Transverse colon (tissue), 4 donors: ENCODE results near the gene FMOD. TPM values are rescaled to one million over a fixed set of nuclear protein-coding genes. Genes with fewer than 3 reads are reported as not detected.
"Not testable (repeated sequence)": the region's sequence is repeated elsewhere in the genome, so short reads cannot be mapped to it uniquely, and the experiment has no call there.

ENCODE experiments used
- DNase-seq: peaks from one replicate; pipeline ENCODE4 v3.0.0-alpha.2; 2019
- H3K27ac ChIP-seq, 4 donors: fragments of 200-600 bp; sonication (generic); 2 replicates each; pipeline ENCODE4 v1.5.1; 2016 to 2018; ENCODE audit warnings: inconsistent platforms in 4 of 4
- H3K27me3 ChIP-seq: fragments of 200-600 bp; sonication (generic); 2 replicates; pipeline ENCODE4 v1.5.1; 2017; ENCODE audit warnings: inconsistent platforms
- H3K36me3 ChIP-seq, 4 donors: fragments of 200-600 bp; sonication (generic); 2 replicates each; pipeline ENCODE4 v1.5.1; 2017 to 2019; ENCODE audit warnings: inconsistent platforms in 4 of 4
- H3K4me1 ChIP-seq, 4 donors: fragments of 200-600 bp; sonication (generic); 2 replicates each; pipeline ENCODE4 v1.5.1; 2017 to 2020; ENCODE audit warnings: inconsistent platforms in 4 of 4
- H3K4me3 ChIP-seq, 4 donors: fragments of 200-600 bp; sonication (generic); 1 replicate in 1 of 4; 2 replicates in 3 of 4; pipeline versions ENCODE4 v1.5.1 to v1.6.1; 2017 to 2019; ENCODE audit warnings: inconsistent platforms in 4 of 4
- H3K9me3 ChIP-seq, 2 donors: fragments of 200-600 bp; sonication (generic); 2 replicates each; pipeline ENCODE4 v1.5.1; 2017 to 2019; ENCODE audit warnings: inconsistent platforms in 2 of 2
- EP300 ChIP-seq: sonication (generic); formaldehyde crosslinking; IDR thresholded peaks from one replicate; pipeline ENCODE4 v1.6.1; 2017; ENCODE audit warnings: antibody characterized with exemption, low read depth
- POLR2A ChIP-seq: fragments of 450-650 bp; IDR thresholded peaks from one replicate; pipeline ENCODE4 v1.6.1; 2016; ENCODE audit warnings: antibody characterized with exemption, mild to moderate bottlenecking, moderate library complexity
- POLR2AphosphoS5 ChIP-seq, 3 donors: sonication (generic); formaldehyde crosslinking; IDR thresholded peaks; one replicate each; pipeline ENCODE4 v1.6.1; 2016; ENCODE audit warnings: antibody characterized with exemption in 3 of 3
- WGBS, 2 donors: methylation state at CpG; one replicate each; pipeline ENCODE4 v1.1.5; 2018; ENCODE audit warnings: low coverage in 1 of 2; 5-methylcytosine and 5-hydroxymethylcytosine counted together
- in situ Hi-C, 4 donors: fragments of 200-750 bp; cut with MboI; loops; one replicate each; pipeline versions ENCODE4 v1.15.0 to v1.15.1; 2017; ENCODE audit warnings: low sequenced_read_pairs in 3 of 4, low pct_ligation_motif_present in 1 of 4, low pct_unique_long_range_greater_than_20kb in 1 of 4
- intact Hi-C: fragments of 100-400 bp; cut with DNase I; formaldehyde crosslinking; loops from one replicate; pipeline ENCODE4 v1.15.1; 2023; ENCODE audit warnings: low total_unique reads
- total RNA-seq, 4 donors: library from RNA; depleted of rRNA; stranded (reverse); fragments of >200 nt; gene quantifications; one replicate each; pipeline ENCODE4 v1.1.0, GENCODE V29; 2016
- TF ChIP-seq, protein P1 (sequence below), 5 experiments: fragments of 200-600 bp in 3 of 5; fragments of 450-650 bp in 2 of 5; sonication (generic) in 3 of 5; IDR thresholded peaks; 1 replicate in 2 of 5; 2 replicates in 3 of 5; pipeline ENCODE4 v1.5.1; 2016 to 2017; ENCODE audit warnings: antibody characterized with exemption in 5 of 5, inconsistent platforms in 3 of 5, mild to moderate bottlenecking in 2 of 5, moderate library complexity in 1 of 5

FMOD gene
- total RNA-seq, 4 donors from 2014 or later, result 13.5 to 44.0 (median 17.8) TPM

DNA sequence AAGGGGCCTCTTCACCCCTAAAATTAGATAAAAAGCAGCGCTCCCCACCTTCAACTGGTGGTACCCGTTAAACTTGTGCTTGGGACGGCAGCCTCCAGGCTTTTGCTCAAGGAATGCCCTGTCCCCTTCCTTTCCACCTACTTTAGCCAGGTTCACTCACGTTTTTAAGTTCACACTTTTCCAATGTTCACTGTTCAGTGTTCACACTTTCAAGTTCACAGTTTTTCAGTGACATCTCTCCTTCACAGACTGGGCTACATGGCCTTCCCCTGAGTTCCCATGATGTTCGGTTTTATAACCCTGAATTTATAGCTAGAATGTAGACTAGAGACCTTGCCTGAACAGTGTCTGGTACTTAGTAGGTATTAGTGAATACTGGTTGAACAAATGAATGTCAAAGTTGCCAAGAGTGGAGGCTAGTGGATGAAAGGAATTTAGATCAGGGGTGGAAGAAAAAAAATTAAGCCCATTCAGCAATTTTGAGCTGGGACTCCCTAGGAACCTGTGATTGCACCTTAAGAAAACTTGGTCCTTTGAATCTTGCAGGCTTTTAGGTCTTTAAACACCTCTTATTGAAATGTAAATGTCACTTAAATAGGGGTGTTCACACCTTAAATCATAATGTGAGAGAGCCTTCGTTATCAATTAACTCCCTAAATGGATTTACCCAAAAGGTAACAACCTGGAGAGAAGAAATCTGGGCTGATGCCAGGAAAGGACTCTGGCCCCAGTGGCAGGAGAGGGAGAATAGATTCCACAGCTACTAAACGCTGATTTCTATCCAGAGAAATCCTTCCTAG lies 33.3 kb downstream of the FMOD start:
- TF ChIP-seq EP300 (no peak), POLR2A (no peak), POLR2AphosphoS5 (IDR thresholded peaks at IDR 0.05) (no peak)
- TF ChIP-seq, protein P1, sequence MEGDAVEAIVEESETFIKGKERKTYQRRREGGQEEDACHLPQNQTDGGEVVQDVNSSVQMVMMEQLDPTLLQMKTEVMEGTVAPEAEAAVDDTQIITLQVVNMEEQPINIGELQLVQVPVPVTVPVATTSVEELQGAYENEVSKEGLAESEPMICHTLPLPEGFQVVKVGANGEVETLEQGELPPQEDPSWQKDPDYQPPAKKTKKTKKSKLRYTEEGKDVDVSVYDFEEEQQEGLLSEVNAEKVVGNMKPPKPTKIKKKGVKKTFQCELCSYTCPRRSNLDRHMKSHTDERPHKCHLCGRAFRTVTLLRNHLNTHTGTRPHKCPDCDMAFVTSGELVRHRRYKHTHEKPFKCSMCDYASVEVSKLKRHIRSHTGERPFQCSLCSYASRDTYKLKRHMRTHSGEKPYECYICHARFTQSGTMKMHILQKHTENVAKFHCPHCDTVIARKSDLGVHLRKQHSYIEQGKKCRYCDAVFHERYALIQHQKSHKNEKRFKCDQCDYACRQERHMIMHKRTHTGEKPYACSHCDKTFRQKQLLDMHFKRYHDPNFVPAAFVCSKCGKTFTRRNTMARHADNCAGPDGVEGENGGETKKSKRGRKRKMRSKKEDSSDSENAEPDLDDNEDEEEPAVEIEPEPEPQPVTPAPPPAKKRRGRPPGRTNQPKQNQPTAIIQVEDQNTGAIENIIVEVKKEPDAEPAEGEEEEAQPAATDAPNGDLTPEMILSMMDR (IDR thresholded peaks at IDR 0.05), result no peak
- H3K27ac ChIP-seq, result peak overlapping the region; percentile 75 to 84 (median 78)
- DNase-seq, result no peak
- H3K4me1 ChIP-seq, result peaks cover 31 to 57% (median 45%) of the 10 kb centered on the region in 4 donors
- no peaks in the 10 kb centered on the region for H3K27me3 ChIP-seq
- in situ Hi-C loops (no loop called here), intact Hi-C loops (no loop called here)
- H3K4me3 ChIP-seq, result no peak overlapping the region
- H3K36me3 ChIP-seq, result no peaks in the 10 kb centered on the region
- 48 to 63% methylated on average over 5 to 7 of the region's 7 CpGs for WGBS, 2 donors
- H3K9me3 ChIP-seq, result no peaks in the 10 kb centered on the region

DNA sequence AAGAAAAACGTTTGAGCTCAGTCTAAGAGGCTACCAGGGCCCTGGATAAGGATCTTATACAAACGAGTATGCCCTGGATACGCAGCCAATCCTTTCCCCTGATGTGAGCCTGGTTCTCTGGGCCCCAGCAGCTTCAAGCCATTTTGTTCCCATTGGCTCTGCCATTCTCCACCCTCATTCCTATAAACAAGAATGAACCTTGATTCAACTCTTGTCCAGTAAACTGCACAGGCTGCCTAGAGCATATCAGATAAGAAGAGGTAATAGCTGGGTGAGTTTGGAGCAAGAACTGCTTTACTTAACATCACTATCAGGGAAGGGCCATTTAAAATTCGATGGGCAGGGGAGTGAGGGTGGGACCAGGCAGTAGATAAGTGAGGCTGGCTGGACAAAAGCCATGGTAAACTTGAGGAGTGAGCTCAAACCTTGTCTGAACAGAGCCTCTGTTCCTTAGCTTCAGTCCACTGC lies 34.3 kb downstream of the FMOD start:
- Histone ChIP-seq H3K27ac (peak overlapping the region; percentile 75 to 84 (median 78)), H3K9me3 (no peaks in the 10 kb centered on the region), H3K27me3 (no peaks in the 10 kb centered on the region), H3K4me1 (peaks cover 22 to 48% (median 35%) of the 10 kb centered on the region in 4 donors), H3K4me3 (no peak overlapping the region), H3K36me3 (no peaks in the 10 kb centered on the region)
- 32% methylated on average over 4 of the region's 4 CpGs; no CpG with 5 or more reads in 1 of the 2 donors for WGBS, 2 donors
- intact Hi-C loops (no loop called here), in situ Hi-C loops (no loop called here)
- peak; percentile 73 for DNase-seq
- TF ChIP-seq, protein P1 (IDR thresholded peaks at IDR 0.05), result no peak
- TF ChIP-seq POLR2A (peak; percentile 15), POLR2AphosphoS5 (IDR thresholded peaks at IDR 0.05) (peak in 2 of 3 donors; percentile 45 to 62), EP300 (no peak)

DNA sequence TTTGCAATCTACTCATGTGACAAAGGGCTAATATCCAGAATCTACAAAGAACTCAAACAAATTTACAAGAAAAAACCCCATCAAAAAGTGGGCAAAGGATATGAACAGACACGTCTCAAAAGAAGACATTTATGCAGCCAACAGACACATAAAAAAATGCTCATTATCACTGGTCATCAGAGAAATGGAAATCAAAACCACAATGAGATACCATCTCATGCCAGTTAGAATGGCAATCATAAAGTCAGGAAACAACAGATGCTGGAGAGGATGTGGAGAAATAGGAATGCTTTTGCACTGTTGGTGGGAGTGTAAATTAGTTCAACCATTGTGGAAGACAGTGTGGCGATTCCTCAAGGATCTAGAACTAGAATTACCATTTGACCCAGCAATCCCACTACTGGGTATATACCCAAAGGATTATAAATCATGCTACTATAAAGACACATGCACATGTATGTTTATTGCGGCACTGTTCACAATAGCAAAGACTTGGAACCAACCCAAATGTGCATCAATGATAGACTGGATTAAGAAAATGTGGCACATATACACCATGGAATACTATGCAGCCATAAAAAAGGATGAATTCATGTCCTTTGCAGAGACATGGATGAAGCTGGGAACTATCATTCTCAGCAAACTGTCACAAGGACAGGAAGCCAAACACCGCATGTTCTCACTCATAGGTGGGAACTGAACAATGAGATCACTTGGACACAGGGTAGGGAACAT lies 36.7 kb downstream of the FMOD start:
- TF ChIP-seq POLR2AphosphoS5 (IDR thresholded peaks at IDR 0.05), result peak in 1 of 3 donors; percentile 39
- 94 to 96% methylated on average over 3 to 4 of the region's 4 CpGs for WGBS, 2 donors
- H3K27ac ChIP-seq, DNase-seq, in situ Hi-C loops, H3K9me3 ChIP-seq, H3K36me3 ChIP-seq, H3K27me3 ChIP-seq, H3K4me3 ChIP-seq: not testable (repeated sequence)
- peaks cover 8 to 36% (median 30%) of the 10 kb centered on the region in 4 donors for H3K4me1 ChIP-seq
- intact Hi-C loops, result loop anchor here (1.0 kb wide), 1 partner anchor 22 kb away; no protein-coding TSS in a partner anchor

DNA sequence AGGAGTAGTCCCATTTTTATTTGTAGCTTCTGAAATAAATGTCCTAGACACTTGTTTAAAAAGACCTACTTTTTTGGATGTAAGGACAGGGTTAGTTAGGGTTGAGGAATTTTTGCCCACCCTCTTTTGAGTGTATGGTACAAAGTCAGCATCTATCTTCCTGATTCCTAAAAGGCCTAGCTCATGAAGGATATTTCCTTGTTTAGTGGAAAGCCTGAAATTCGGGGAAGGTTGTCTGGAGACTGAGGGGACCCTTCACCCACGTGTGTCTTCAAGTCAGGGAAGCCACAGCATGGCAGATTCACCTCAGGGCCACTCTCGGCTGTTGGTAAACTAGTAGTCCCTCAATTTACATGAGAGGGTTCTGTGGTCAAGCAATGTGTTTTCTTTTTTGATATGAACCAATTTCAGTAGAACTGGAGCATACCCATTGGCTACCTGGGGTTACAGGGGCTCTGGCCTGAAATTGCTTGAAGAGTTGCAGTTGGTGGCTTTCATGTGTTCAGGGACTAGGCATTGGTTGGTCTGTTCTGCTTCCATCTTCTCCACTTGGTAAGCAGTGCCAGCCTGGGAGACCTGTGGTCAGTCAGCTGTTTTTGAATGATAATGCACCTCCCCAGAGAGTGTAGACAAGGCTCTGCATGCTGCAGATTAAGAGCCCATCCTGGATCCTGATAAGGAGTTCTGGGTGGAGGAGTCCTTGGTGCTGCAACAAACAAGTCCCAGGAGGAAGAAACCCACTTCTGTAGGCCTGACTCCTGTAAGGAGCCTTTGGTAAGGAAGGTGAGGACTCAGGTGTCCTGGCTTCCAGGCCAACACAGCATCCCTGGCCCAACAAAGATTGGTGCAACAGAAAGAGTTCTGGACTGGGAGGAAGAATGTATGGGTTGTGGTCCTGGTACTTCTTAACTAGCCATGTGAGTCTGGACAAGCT lies 39.3 kb downstream of the FMOD start:
- intact Hi-C loops (no loop called here), in situ Hi-C loops (no loop called here)
- 75% methylated on average over 3 of the region's 3 CpGs for WGBS, 2 donors
- H3K4me3 ChIP-seq, result no peak overlapping the region
- H3K27ac ChIP-seq, result peak overlapping the region in 2 of 4 donors; percentile 98 to 99
- no peaks in the 10 kb centered on the region for H3K27me3 ChIP-seq
- H3K36me3 ChIP-seq, result peaks cover 0 to 20% (median 6%) of the 10 kb centered on the region in 4 donors
- no peak for DNase-seq
- peaks cover 16 to 43% (median 39%) of the 10 kb centered on the region in 4 donors for H3K4me1 ChIP-seq
- H3K9me3 ChIP-seq, result no peaks in the 10 kb centered on the region
- no peak for TF ChIP-seq EP300
- TF ChIP-seq POLR2A, result no peak
- TF ChIP-seq POLR2AphosphoS5 (IDR thresholded peaks at IDR 0.05), result peak in 2 of 3 donors; percentile 38 to 71
- TF ChIP-seq, protein P1 (IDR thresholded peaks at IDR 0.05), result no peak
